ENCODE measurements around the gene NOA1.
"Not testable (repeated sequence)": the region's sequence is repeated elsewhere in the genome, so short reads cannot be mapped to it uniquely, and the experiment has no call there.

Gene NOA1

GRCh38 chr4:56953680-56954520 is 23.5 kb downstream of the NOA1 start:
- no peak for DNase-seq

DNA sequence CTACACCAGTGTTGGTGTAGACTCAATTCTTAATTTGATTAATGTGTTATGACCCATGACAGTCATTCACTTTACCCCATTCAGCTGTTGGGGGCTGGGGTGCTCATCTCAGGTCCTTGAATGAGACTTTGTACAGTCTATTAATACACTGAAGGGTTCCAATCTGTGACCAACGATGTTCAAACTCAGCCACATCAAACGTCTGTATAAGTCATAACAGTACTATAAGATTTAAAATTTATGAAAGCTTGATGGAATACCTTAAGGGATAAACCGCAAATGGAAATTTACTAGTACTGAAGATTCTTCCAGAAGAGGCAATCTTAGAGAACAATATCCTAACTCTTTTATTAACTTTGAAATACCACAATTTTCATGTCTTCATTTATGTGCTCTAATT is 36.0 kb downstream of the NOA1 start:
- no peak for DNase-seq

DNA sequence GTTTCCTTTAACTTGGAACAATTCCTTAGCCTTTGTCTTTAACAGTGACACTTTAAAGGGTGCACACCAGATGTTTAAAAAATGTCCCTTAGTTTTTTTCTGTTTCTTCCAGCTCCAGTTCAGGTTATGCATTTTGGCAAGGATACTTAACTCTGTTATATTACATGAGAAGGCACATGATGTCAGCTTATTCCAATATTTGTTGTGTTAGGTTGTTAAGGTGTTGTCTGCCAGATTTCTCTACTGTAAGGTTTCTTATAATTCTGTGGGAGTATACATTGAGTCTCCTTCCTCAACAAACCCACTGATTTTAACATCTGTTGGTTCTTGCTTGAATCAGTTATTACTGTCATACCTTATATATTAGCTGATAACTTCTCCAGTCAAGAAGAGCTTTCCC is 36.4 kb downstream of the NOA1 start:
- DNase-seq, result no peak

- no peak for DNase-seq
Measured at GRCh38 chr4:56940403-56940802, 37.0 kb downstream of the NOA1 start.

GRCh38 chr4:56939826-56940225 is 37.6 kb downstream of the NOA1 start:
- DNase-seq, result not testable (repeated sequence)

DNA sequence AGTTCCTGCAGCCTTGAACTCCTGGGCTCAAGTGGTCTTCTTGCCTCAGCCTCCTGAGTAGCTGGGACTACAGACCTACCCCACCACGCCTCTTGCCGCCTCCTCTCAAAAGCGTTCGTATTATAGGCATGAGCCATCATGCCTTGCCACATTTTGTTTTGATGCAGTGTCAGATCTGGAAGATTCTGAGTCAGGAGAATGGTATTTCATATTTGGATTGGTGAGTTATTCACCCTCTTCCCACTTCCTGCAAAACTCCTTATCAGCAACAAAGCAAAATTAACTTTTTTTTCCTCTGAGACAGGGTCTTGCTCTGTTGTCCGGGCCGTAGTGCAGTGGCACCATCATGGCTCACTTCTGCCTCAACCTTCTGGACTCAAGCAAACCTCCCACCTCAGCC is 40.1 kb downstream of the NOA1 start:
- DNase-seq, result no peak

GRCh38 chr4:56931924-56932323 is 45.5 kb downstream of the NOA1 start:
- no peak for DNase-seq

GRCh38 chr4:56930638-56931037 is 46.8 kb downstream of the NOA1 start:
- DNase-seq, result no peak

- no peak for DNase-seq
Measured at GRCh38 chr4:56927196-56927595, 50.2 kb downstream of the NOA1 start.

- DNase-seq, result not testable (repeated sequence)
Measured at GRCh38 chr4:56914977-56915376, 62.4 kb downstream of the NOA1 start.

DNA sequence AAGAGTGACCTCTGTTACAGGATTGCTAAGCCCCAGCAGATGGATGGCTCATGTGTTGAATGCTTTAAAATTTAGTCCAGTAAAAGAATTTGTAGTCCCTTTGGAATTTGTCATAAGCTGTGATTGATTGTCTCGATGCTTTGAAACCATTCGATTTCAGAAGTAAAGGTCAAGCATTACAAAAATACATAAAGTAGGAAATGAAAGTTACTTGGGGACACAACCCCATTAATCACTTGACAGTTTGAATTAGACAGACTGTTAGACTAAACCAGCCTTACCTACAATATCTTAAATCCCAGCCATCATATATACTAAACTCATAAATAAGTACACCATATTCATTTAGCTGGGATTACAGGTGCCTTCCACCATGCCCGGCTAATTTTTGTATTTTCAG is 63.1 kb downstream of the NOA1 start:
- no peak for DNase-seq
